Thyroid gland (tissue), 4 donors: Measurements from ENCODE around the gene CACNA1D.

ENCODE experiments used
- CTCF ChIP-seq, 6 experiments: fragments of 200-600 bp in 3 of 6; fragments of 450-650 bp in 3 of 6; sonication (generic) in 3 of 6; IDR thresholded peaks; one replicate each; pipeline ENCODE4 v1.5.1; 2016 to 2019; ENCODE audit warnings: antibody characterized with exemption in 6 of 6, mild to moderate bottlenecking in 2 of 6, inconsistent platforms in 1 of 6, moderate library complexity in 1 of 6
- POLR2A ChIP-seq, 2 donors: fragments of 450-650 bp; IDR thresholded peaks; one replicate each; pipeline ENCODE4 v1.6.1; 2017; ENCODE audit warnings: antibody characterized with exemption in 2 of 2, mild to moderate bottlenecking in 2 of 2, moderate library complexity in 1 of 2

- no peak for TF ChIP-seq CTCF (IDR thresholded peaks at IDR 0.05)
- no peak for TF ChIP-seq POLR2A (IDR thresholded peaks at IDR 0.05)
Measured at GRCh38 chr3:53791317-53791716, 296.9 kb downstream of the CACNA1D start.
